WTC11 (cell line): Measurements from ENCODE around the gene SECTM1. TPM values are rescaled to one million over a fixed set of nuclear protein-coding genes. Genes with fewer than 3 reads are reported as not detected.

Source experiments
- ATAC-seq: fragments of 200-7000 bp; cut with Tn5 transposase; 2 replicates; pipeline ENCODE4 v1.10.0; 2021; ENCODE audit warnings: mild to moderate bottlenecking, moderate library complexity
- CTCF ChIA-PET: fragments of 300-600 bp; sonication (Branson Sonifier 250); formaldehyde crosslinking; loops from one replicate; lab custom pipeline; 2021; ENCODE audit warnings: antibody characterized with exemption; lab: Charles Lee
- POLR2A ChIA-PET: fragments of 350-600 bp; sonication (Branson Sonifier 250); formaldehyde crosslinking; loops from one replicate; lab custom pipeline; 2021; ENCODE audit warnings: antibody characterized with exemption; lab: Charles Lee
- DNase-seq: peaks from one replicate; pipeline ENCODE4 v3.0.0; 2021; ENCODE audit warnings: low spot score
- H3K27ac Mint-ChIP-seq: 2 replicates; pipeline ENCODE4 v1.8.0; 2021; ENCODE audit warnings: mixed read lengths
- H3K27me3 Mint-ChIP-seq: 2 replicates; pipeline ENCODE4 v1.8.0; 2021; ENCODE audit warnings: low read depth, mild to moderate bottlenecking, moderate library complexity, mixed read lengths
- H3K36me3 Mint-ChIP-seq: 2 replicates; pipeline ENCODE4 v1.8.0; 2021; ENCODE audit warnings: mixed read lengths
- H3K4me1 Mint-ChIP-seq: 2 replicates; pipeline ENCODE4 v1.8.0; 2022; ENCODE audit warnings: mixed read lengths
- H3K4me3 Mint-ChIP-seq: 2 replicates; pipeline ENCODE4 v1.8.0; 2021; ENCODE audit warnings: mild to moderate bottlenecking, moderate library complexity, mixed read lengths
- H3K9me3 Mint-ChIP-seq: 2 replicates; pipeline ENCODE4 v1.8.0; 2021; ENCODE audit warnings: mixed read lengths
- ELF4 ChIP-seq: sonication (generic); formaldehyde crosslinking; IDR thresholded peaks from 2 replicates; pipeline ENCODE4 v1.8.1; 2022; ENCODE audit warnings: low read depth, mild to moderate bottlenecking, moderate library complexity, missing genetic modification reagents
- ESRRA ChIP-seq: sonication (generic); formaldehyde crosslinking; IDR thresholded peaks from 2 replicates; pipeline ENCODE4 v1.8.1; 2022; ENCODE audit warnings: mild to moderate bottlenecking, missing genetic modification reagents, borderline replicate concordance
- FOXJ3 ChIP-seq: sonication (generic); formaldehyde crosslinking; IDR thresholded peaks from 2 replicates; pipeline ENCODE4 v1.9.0; 2021; ENCODE audit warnings: missing genetic modification reagents, mild to moderate bottlenecking, borderline replicate concordance
- FOXP1 ChIP-seq: sonication (generic); formaldehyde crosslinking; IDR thresholded peaks from 2 replicates; pipeline ENCODE4 v1.8.0; 2022; ENCODE audit warnings: missing genetic modification reagents, mild to moderate bottlenecking, moderate library complexity, borderline replicate concordance
- GABPB1 ChIP-seq: sonication (generic); formaldehyde crosslinking; IDR thresholded peaks from 2 replicates; pipeline ENCODE4 v1.8.1; 2023; ENCODE audit warnings: mild to moderate bottlenecking, missing genetic modification reagents
- GRHL2 ChIP-seq: fragments of 250-450 bp; sonication (Bioruptor Pico); IDR thresholded peaks from 2 replicates; pipeline ENCODE4 v1.8.0; 2022; ENCODE audit warnings: mild to moderate bottlenecking, moderate library complexity; ENCODE audit not compliant: insufficient replicate concordance, severe bottlenecking
- JUN ChIP-seq: sonication (generic); formaldehyde crosslinking; IDR thresholded peaks from 2 replicates; pipeline ENCODE4 v1.8.0; 2023; ENCODE audit warnings: mild to moderate bottlenecking, missing genetic modification reagents
- NFE2L1 ChIP-seq: sonication (generic); formaldehyde crosslinking; IDR thresholded peaks from 2 replicates; pipeline ENCODE4 v1.8.1; 2023; ENCODE audit warnings: missing genetic modification reagents
- OVOL2 ChIP-seq: fragments of 250-450 bp; sonication (Bioruptor Pico); IDR thresholded peaks from 2 replicates; pipeline ENCODE4 v1.9.0; 2021; ENCODE audit warnings: mild to moderate bottlenecking, borderline replicate concordance
- PRDM15 ChIP-seq: sonication (generic); formaldehyde crosslinking; IDR thresholded peaks from 2 replicates; pipeline ENCODE4 v1.8.0; 2022; ENCODE audit warnings: missing genetic modification reagents
- SP1 ChIP-seq: sonication (generic); formaldehyde crosslinking; conservative IDR thresholded peaks from 2 replicates; pipeline ENCODE4 v1.8.1; 2022; ENCODE audit warnings: missing genetic modification reagents
- TEAD1 ChIP-seq: sonication (generic); formaldehyde crosslinking; IDR thresholded peaks from 2 replicates; pipeline ENCODE4 v1.8.0; 2022; ENCODE audit warnings: mild to moderate bottlenecking, missing genetic modification reagents
- ZBTB43 ChIP-seq: sonication (generic); formaldehyde crosslinking; IDR thresholded peaks from 2 replicates; pipeline ENCODE4 v1.8.1; 2023; ENCODE audit warnings: mild to moderate bottlenecking, missing genetic modification reagents
- ZNF396 ChIP-seq: fragments of 250-450 bp; sonication (Bioruptor Pico); IDR thresholded peaks from 2 replicates; pipeline ENCODE4 v1.8.0; 2021; ENCODE audit warnings: mild to moderate bottlenecking, moderate library complexity, borderline replicate concordance
- ZNF416 ChIP-seq: fragments of 250-450 bp; sonication (Bioruptor Pico); IDR thresholded peaks from 2 replicates; pipeline ENCODE4 v1.9.0; 2021; ENCODE audit warnings: mild to moderate bottlenecking, inconsistent platforms
- total RNA-seq: library from RNA; stranded (reverse); gene quantifications from 3 replicates; pipeline ENCODE4 v1.2.3, GENCODE V29; 2021
- TF ChIP-seq, protein P1 (sequence below): sonication (generic); formaldehyde crosslinking; IDR thresholded peaks from 2 replicates; pipeline ENCODE4 v1.8.0; 2022; ENCODE audit warnings: mild to moderate bottlenecking, missing genetic modification reagents
- TF ChIP-seq, protein P2 (sequence below): sonication (generic); formaldehyde crosslinking; IDR thresholded peaks from 2 replicates; pipeline ENCODE4 v1.8.0; 2022; ENCODE audit warnings: mild to moderate bottlenecking, missing genetic modification reagents
- TF ChIP-seq, protein P3 (sequence below): sonication (generic); formaldehyde crosslinking; IDR thresholded peaks from 2 replicates; pipeline ENCODE4 v1.8.0; 2023; ENCODE audit warnings: mild to moderate bottlenecking, missing genetic modification reagents
- TF ChIP-seq, protein P4 (sequence below): sonication (generic); formaldehyde crosslinking; IDR thresholded peaks from 2 replicates; pipeline ENCODE4 v1.8.0; 2022; ENCODE audit warnings: mild to moderate bottlenecking, missing genetic modification reagents

SECTM1 gene
- total RNA-seq, 1 experiment from 2014 or later: 0.22 TPM

GRCh38 chr17:82273327-82274133, 60.0 kb downstream of the SECTM1 start, which contains the start of gene CSNK1D (continued):
- TF ChIP-seq GABPB1 (CRISPR knock-in tag): peak; percentile 60; the same call in 1 of the 2 replicates

DNA sequence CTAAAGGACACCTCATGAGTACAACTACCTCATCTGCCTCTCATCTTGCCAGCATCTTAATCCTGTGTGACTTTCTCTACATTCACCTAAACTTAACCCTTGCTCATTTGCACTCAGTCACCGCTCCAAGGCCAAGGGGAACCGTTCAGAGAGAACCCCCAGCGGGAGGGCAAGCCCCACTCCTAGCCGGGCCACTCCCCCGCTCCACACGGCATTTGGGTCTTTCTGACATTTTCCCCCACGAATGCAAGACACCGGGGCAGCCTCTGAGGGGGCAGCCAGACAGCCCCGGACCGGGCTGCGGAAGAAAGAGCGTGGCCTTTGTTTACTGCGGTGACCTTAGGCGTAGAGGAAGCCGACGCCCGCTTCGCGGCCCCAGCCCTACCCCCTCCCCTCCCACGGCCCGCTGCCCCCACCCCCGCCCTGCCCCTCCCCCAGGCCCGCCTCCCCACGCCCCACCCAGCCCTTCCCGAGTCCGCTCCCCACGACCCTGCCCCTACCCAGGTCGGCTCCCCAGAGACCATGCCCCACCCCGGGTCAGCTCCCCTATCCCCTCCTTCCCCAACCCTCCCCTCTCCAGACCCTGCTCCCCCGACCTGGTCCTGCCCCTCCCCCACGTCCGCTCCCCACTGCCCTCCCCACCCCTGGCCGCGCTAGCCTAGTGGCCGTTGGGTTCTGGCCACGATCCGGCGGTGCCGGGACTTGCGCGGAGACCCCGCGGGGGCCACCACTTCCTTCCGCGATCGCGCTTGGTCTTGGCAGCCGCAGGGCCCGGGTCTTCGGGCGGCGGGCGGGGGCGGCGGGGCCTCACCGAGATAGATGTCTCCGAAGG, 60.9 kb downstream of the SECTM1 start:
- POLR2A ChIA-PET: no interaction called here
- DNase-seq: peak; percentile 50
- Mint-ChIP-seq H3K27ac (peak overlapping the region; percentile 94), H3K27me3 (no peaks in the 10 kb centered on the region; the same call in 1 of the 2 replicates), H3K36me3 (peaks cover 29% of the 10 kb centered on the region)
- TF ChIP-seq, protein P1, sequence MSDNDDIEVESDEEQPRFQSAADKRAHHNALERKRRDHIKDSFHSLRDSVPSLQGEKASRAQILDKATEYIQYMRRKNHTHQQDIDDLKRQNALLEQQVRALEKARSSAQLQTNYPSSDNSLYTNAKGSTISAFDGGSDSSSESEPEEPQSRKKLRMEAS: 0 out of 2 replicates have a peak, but pooled peaks have one; percentile 16
- TF ChIP-seq ZNF416 (CRISPR knock-in tag) (no peak), OVOL2 (CRISPR knock-in tag) (no peak), ZNF396 (CRISPR knock-in tag) (no peak), ELF4 (CRISPR knock-in tag) (no peak), TEAD1 (no peak)
- TF ChIP-seq, protein P2, sequence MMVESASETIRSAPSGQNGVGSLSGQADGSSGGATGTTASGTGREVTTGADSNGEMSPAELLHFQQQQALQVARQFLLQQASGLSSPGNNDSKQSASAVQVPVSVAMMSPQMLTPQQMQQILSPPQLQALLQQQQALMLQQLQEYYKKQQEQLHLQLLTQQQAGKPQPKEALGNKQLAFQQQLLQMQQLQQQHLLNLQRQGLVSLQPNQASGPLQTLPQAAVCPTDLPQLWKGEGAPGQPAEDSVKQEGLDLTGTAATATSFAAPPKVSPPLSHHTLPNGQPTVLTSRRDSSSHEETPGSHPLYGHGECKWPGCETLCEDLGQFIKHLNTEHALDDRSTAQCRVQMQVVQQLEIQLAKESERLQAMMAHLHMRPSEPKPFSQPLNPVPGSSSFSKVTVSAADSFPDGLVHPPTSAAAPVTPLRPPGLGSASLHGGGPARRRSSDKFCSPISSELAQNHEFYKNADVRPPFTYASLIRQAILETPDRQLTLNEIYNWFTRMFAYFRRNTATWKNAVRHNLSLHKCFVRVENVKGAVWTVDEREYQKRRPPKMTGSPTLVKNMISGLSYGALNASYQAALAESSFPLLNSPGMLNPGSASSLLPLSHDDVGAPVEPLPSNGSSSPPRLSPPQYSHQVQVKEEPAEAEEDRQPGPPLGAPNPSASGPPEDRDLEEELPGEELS (CRISPR knock-in tag): 0 out of 2 replicates have a peak, but pooled peaks have one; percentile 29
- TF ChIP-seq, all 79 proteins: peak for 2
- CTCF ChIA-PET: interaction anchor here (0.7 to 1.2 kb wide), 4 partner anchors 18 to 166 kb away, joined by 3 to 4 read pairs (median 4); no protein-coding TSS in a partner anchor
- Mint-ChIP-seq H3K4me1 (peaks cover 56% of the 10 kb centered on the region), H3K4me3 (peak overlapping the region; percentile 92), H3K9me3 (no peaks in the 10 kb centered on the region)
- ATAC-seq: peak; percentile 13

DNA sequence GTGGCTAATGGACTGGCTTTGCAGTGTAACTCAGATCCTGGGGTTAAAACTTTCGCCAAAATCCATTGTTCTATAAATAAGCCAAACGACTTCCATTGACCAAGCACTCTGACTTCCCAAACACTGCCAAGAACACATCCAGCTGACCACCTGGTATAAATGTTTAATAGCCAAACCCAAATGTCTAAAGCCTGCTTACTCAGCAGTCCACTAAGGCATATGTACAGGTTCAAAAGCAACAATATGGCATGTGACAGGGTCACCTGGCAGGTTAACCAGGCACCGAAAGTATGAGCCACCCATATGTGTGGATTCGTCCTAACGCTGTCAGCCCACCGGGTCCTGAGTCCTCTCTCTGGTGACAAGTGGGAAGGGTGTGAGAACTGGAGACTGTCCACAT, 62.2 kb downstream of the SECTM1 start:
- Mint-ChIP-seq H3K36me3 (peaks cover 38% of the 10 kb centered on the region), H3K27me3 (no peaks in the 10 kb centered on the region; the same call in 1 of the 2 replicates), H3K4me3 (peak overlapping the region; percentile 92), H3K9me3 (no peaks in the 10 kb centered on the region), H3K4me1 (peaks cover 50% of the 10 kb centered on the region), H3K27ac (no peak overlapping the region)
- ChIA-PET CTCF (no interaction called here), POLR2A (no interaction called here)
- no peak for ATAC-seq
- DNase-seq: no peak
- TF ChIP-seq, protein P3, sequence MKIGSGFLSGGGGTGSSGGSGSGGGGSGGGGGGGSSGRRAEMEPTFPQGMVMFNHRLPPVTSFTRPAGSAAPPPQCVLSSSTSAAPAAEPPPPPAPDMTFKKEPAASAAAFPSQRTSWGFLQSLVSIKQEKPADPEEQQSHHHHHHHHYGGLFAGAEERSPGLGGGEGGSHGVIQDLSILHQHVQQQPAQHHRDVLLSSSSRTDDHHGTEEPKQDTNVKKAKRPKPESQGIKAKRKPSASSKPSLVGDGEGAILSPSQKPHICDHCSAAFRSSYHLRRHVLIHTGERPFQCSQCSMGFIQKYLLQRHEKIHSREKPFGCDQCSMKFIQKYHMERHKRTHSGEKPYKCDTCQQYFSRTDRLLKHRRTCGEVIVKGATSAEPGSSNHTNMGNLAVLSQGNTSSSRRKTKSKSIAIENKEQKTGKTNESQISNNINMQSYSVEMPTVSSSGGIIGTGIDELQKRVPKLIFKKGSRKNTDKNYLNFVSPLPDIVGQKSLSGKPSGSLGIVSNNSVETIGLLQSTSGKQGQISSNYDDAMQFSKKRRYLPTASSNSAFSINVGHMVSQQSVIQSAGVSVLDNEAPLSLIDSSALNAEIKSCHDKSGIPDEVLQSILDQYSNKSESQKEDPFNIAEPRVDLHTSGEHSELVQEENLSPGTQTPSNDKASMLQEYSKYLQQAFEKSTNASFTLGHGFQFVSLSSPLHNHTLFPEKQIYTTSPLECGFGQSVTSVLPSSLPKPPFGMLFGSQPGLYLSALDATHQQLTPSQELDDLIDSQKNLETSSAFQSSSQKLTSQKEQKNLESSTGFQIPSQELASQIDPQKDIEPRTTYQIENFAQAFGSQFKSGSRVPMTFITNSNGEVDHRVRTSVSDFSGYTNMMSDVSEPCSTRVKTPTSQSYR (CRISPR knock-in tag): no peak
- TF ChIP-seq JUN (CRISPR knock-in tag) (no peak), FOXP1 (CRISPR knock-in tag) (no peak), PRDM15 (CRISPR knock-in tag) (no peak), SP1 (CRISPR knock-in tag) (no peak), GRHL2 (no peak), ZBTB43 (CRISPR knock-in tag) (no peak), ESRRA (CRISPR knock-in tag) (no peak), NFE2L1 (CRISPR knock-in tag) (no peak), FOXJ3 (no peak)
- TF ChIP-seq, protein P4, sequence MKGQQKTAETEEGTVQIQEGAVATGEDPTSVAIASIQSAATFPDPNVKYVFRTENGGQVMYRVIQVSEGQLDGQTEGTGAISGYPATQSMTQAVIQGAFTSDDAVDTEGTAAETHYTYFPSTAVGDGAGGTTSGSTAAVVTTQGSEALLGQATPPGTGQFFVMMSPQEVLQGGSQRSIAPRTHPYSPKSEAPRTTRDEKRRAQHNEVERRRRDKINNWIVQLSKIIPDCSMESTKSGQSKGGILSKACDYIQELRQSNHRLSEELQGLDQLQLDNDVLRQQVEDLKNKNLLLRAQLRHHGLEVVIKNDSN (CRISPR knock-in tag): no peak
